Endothelial cell of umbilical vein (primary cell): ENCODE measurements around the gene FRMD6. TPM values are rescaled to one million over a fixed set of nuclear protein-coding genes. Genes with fewer than 3 reads are reported as not detected.

ENCODE experiments used
- BruUV-seq: library from RNA; stranded (reverse); fragments of 400-500 nt; replicated peaks from 2 replicates; lab custom pipeline; 2021; lab: Mats Ljungman, UMichigan
- CTCF ChIA-PET: fragments of 300-600, 350-600 bp; sonication (Branson Sonifier 250); formaldehyde crosslinking; loops from one replicate; lab custom pipeline; 2021; ENCODE audit warnings: antibody characterized with exemption, inconsistent platforms; lab: Charles Lee
- POLR2A ChIA-PET: fragments of 300-600, 350-600 bp; sonication (Branson Sonifier 250); formaldehyde crosslinking; loops from one replicate; lab custom pipeline; 2021; ENCODE audit warnings: antibody characterized with exemption, inconsistent platforms; lab: Charles Lee
- DNase-seq: peaks from one replicate; pipeline ENCODE4 v3.0.0-alpha.2; 2011; ENCODE audit warnings: low read depth, low spot score
- FAIRE-seq: peaks from 2 replicates; lab custom pipeline; 2011; peaks lifted over from hg19 to GRCh38; lab: Jason Lieb, UNC
- H2AFZ ChIP-seq: 2 replicates; pipeline ENCODE4 v1.6.0; 2012; ENCODE audit warnings: low read depth, low read length, control low read depth, inconsistent platforms
- H3K27ac ChIP-seq: 2 replicates; pipeline ENCODE4 v1.5.1; 2011; ENCODE audit warnings: low read depth, mild to moderate bottlenecking, control low read depth, low read length, moderate library complexity; ENCODE audit not compliant: insufficient read depth
- H3K27me3 ChIP-seq, 2 experiments: 2 replicates each; pipeline versions ENCODE4 v1.6.0 to v1.6.1; 2011; ENCODE audit warnings: low read length in 2 of 2, mixed read lengths in 1 of 2; ENCODE audit not compliant: control insufficient read depth in 2 of 2, insufficient read depth in 2 of 2
- H3K36me3 ChIP-seq, 2 experiments: 2 replicates in 1 of 2; 3 replicates in 1 of 2; pipeline ENCODE4 v1.5.1; 2011; ENCODE audit warnings: low read length in 2 of 2, mild to moderate bottlenecking in 1 of 2, moderate library complexity in 1 of 2; ENCODE audit not compliant: control insufficient read depth in 2 of 2, insufficient read depth in 2 of 2; ENCODE audit errors: extremely low read depth in 1 of 2
- H3K4me1 ChIP-seq: 3 replicates; pipeline ENCODE4 v1.5.1; 2011; ENCODE audit warnings: mild to moderate bottlenecking, low read length; ENCODE audit not compliant: control insufficient read depth, insufficient read depth; ENCODE audit errors: extremely low read depth
- H3K4me2 ChIP-seq: 2 replicates; pipeline ENCODE4 v1.6.1; 2011; ENCODE audit warnings: low read length, control low read depth, mixed read lengths; ENCODE audit not compliant: insufficient read depth
- H3K4me3 ChIP-seq, 3 experiments: fragments of 200-600 bp in 1 of 3; sonication (generic), shearing (Covaris generic) in 1 of 3; replicated peaks in 1 of 3; 2 replicates each; pipeline ENCODE4 v1.5.1; 2011 to 2016; ENCODE audit warnings: control low read depth in 3 of 3, low read length in 3 of 3, mild to moderate bottlenecking in 2 of 3, inconsistent platforms in 1 of 3, low read depth in 1 of 3, moderate library complexity in 1 of 3; ENCODE audit not compliant: insufficient read depth in 1 of 3
- H3K79me2 ChIP-seq: 2 replicates; pipeline ENCODE4 v1.6.0; 2012; ENCODE audit warnings: low read length, inconsistent platforms; ENCODE audit not compliant: control insufficient read depth, insufficient read depth
- H3K9ac ChIP-seq: replicated peaks from 2 replicates; pipeline ENCODE3; 2011; ENCODE audit warnings: low read length, control low read depth; ENCODE audit not compliant: insufficient read depth; ENCODE audit errors: extremely low read depth
- H3K9me1 ChIP-seq: replicated peaks from 3 replicates; pipeline ENCODE4 v1.6.0; 2011; ENCODE audit warnings: mild to moderate bottlenecking, low read length; ENCODE audit not compliant: control insufficient read depth, insufficient read depth; ENCODE audit errors: extremely low read depth
- H3K9me3 ChIP-seq: replicated peaks from 2 replicates; pipeline ENCODE4 v1.5.1; 2012; ENCODE audit warnings: low read length, inconsistent platforms; ENCODE audit not compliant: control insufficient read depth, insufficient read depth
- H4K20me1 ChIP-seq: replicated peaks from 2 replicates; pipeline ENCODE3; 2011; ENCODE audit warnings: mild to moderate bottlenecking, low read length; ENCODE audit not compliant: control insufficient read depth, insufficient read depth; ENCODE audit errors: extremely low read depth
- EZH2 ChIP-seq: IDR thresholded peaks from 2 replicates; pipeline ENCODE4 v1.6.1; 2012; ENCODE audit warnings: borderline replicate concordance, low read depth, mild to moderate bottlenecking, moderate library complexity, low read length, inconsistent platforms; ENCODE audit not compliant: severe bottlenecking
- FOS ChIP-seq: IDR thresholded peaks from 2 replicates; pipeline ENCODE4 v1.6.1; 2011; ENCODE audit warnings: mild to moderate bottlenecking, low read length, moderate library complexity, borderline replicate concordance; ENCODE audit not compliant: insufficient read depth
- GATA2 ChIP-seq: IDR thresholded peaks from 2 replicates; pipeline ENCODE4 v1.7.0; 2011; ENCODE audit warnings: low read depth, mild to moderate bottlenecking, moderate library complexity, mixed read lengths, low read length; ENCODE audit not compliant: insufficient read length, insufficient read depth
- JUN ChIP-seq: IDR thresholded peaks from 2 replicates; pipeline ENCODE4 v1.6.1; 2011; ENCODE audit warnings: borderline replicate concordance, low read depth; ENCODE audit not compliant: insufficient read length, insufficient read depth
- POLR2A ChIP-seq: IDR thresholded peaks from 2 replicates; pipeline ENCODE4 v1.6.1; 2012; ENCODE audit warnings: low read depth, mild to moderate bottlenecking, control low read depth, low read length
- POLR2AphosphoS5 ChIP-seq: IDR thresholded peaks from 2 replicates; pipeline ENCODE4 v1.6.1; 2012; ENCODE audit warnings: low read depth, mild to moderate bottlenecking, control low read depth, low read length, moderate library complexity; ENCODE audit not compliant: insufficient read depth
- dilution Hi-C: fragments of 300-500 bp; cut with MboI; formaldehyde crosslinking; loops from one replicate; pipeline ENCODE4 v1.15.0; 2019; ENCODE audit warnings: low sequenced_read_pairs; ENCODE audit not compliant: extremely low pct_ligation_motif_present
- intact Hi-C: fragments of 100-400 bp; cut with micrococcal nuclease; formaldehyde crosslinking; loops from one replicate; pipeline ENCODE4 v1.10.0; 2022
- polyA plus RNA-seq, 4 experiments: library from polyadenylated mRNA; depleted of rRNA in 3 of 4; stranded (reverse) in 3 of 4; unstranded in 1 of 4; fragments of >200 nt; gene quantifications; 2 replicates each; pipeline versions ENCODE4 v1.2.1 to v1.2.3, GENCODE V29; 2011 to 2012; ENCODE audit warnings: missing spikeins in 1 of 4
- total RNA-seq: library from RNA; stranded (reverse); gene quantifications from 2 replicates; pipeline ENCODE4 v1.2.3, GENCODE V29; 2021
- TF ChIP-seq, protein P1 (sequence below), 2 donors: IDR thresholded peaks; 1 replicate in 1 of 2; 2 replicates in 1 of 2; pipeline ENCODE4 v1.5.1; 2011; ENCODE audit warnings: low read length in 2 of 2, mild to moderate bottlenecking in 2 of 2, moderate library complexity in 2 of 2, control low read depth in 1 of 2, inconsistent platforms in 1 of 2, low read depth in 1 of 2; ENCODE audit not compliant: insufficient read depth in 1 of 2; ENCODE audit errors: extremely low read depth in 1 of 2

FRMD6 gene
- total and polyA plus RNA-seq, 2 donors (not counting 3 experiments of a cell fraction or from before 2014, with no cell fraction given) = 69.0 to 97.1 TPM

DNA sequence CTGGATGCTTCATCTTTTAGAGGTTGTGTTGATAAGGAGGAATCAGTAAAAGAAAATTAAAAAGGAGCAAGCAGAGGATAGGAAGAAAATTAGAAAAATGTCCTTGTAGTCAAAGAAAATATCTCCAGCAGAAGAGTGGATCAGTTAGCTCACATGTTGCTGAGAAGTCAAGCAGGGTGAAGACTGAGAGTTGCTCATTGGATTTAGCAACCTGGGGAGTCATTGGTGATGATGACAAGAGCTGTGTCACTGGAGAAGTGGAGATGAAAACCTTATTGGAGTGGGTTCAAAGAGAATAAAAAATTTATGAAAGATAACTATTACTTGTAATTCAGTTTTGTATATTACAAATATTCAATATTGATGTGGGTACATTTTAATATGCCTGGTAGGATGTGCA, 9.8 kb downstream of the FRMD6 start:
- Histone ChIP-seq H3K9me1 (no peaks in the 10 kb centered on the region), H3K27me3 (no peaks in the 10 kb centered on the region), H3K9ac (no peak overlapping the region), H3K4me1 (peaks cover 19% of the 10 kb centered on the region), H2AFZ (no peak overlapping the region), H4K20me1 (peaks cover 14% of the 10 kb centered on the region), H3K36me3 (peaks cover 2 to 10% of the 10 kb centered on the region in 2 experiments), H3K27ac (no peak overlapping the region), H3K4me3 (no peak overlapping the region), H3K9me3 (no peaks in the 10 kb centered on the region), H3K79me2 (peaks cover 99% of the 10 kb centered on the region), H3K4me2 (no peak overlapping the region)
- POLR2A ChIA-PET = interaction anchor here (1.2 kb wide), 1 partner anchor 8 kb away, joined by 6 read pairs; no protein-coding TSS in a partner anchor
- intact Hi-C loops = no loop called here
- no TSS peak for BruUV-seq
- no peak for TF ChIP-seq EZH2
- no peak for TF ChIP-seq GATA2
- TF ChIP-seq, protein P1, sequence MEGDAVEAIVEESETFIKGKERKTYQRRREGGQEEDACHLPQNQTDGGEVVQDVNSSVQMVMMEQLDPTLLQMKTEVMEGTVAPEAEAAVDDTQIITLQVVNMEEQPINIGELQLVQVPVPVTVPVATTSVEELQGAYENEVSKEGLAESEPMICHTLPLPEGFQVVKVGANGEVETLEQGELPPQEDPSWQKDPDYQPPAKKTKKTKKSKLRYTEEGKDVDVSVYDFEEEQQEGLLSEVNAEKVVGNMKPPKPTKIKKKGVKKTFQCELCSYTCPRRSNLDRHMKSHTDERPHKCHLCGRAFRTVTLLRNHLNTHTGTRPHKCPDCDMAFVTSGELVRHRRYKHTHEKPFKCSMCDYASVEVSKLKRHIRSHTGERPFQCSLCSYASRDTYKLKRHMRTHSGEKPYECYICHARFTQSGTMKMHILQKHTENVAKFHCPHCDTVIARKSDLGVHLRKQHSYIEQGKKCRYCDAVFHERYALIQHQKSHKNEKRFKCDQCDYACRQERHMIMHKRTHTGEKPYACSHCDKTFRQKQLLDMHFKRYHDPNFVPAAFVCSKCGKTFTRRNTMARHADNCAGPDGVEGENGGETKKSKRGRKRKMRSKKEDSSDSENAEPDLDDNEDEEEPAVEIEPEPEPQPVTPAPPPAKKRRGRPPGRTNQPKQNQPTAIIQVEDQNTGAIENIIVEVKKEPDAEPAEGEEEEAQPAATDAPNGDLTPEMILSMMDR (IDR thresholded peaks at IDR 0.05; ENCODE audit: extremely low read depth in 1 of 2, insufficient read depth in 1 of 2, low read depth in 1 of 2, low read length in 2 of 2) = no peak
- TF ChIP-seq POLR2A = no peak
- no peak for TF ChIP-seq JUN
- no peak for TF ChIP-seq POLR2AphosphoS5
- no peak for TF ChIP-seq FOS
- FAIRE-seq (no peak), DNase-seq (no peak)
- CTCF ChIA-PET = interaction anchor here (3.0 kb wide), 1 partner anchor 9 kb away, joined by 9 read pairs; the partner anchor contains the start of gene FRMD6
- dilution Hi-C loops = no loop called here
